ENCODE results near the gene USB1.

The USB1 gene

DNA sequence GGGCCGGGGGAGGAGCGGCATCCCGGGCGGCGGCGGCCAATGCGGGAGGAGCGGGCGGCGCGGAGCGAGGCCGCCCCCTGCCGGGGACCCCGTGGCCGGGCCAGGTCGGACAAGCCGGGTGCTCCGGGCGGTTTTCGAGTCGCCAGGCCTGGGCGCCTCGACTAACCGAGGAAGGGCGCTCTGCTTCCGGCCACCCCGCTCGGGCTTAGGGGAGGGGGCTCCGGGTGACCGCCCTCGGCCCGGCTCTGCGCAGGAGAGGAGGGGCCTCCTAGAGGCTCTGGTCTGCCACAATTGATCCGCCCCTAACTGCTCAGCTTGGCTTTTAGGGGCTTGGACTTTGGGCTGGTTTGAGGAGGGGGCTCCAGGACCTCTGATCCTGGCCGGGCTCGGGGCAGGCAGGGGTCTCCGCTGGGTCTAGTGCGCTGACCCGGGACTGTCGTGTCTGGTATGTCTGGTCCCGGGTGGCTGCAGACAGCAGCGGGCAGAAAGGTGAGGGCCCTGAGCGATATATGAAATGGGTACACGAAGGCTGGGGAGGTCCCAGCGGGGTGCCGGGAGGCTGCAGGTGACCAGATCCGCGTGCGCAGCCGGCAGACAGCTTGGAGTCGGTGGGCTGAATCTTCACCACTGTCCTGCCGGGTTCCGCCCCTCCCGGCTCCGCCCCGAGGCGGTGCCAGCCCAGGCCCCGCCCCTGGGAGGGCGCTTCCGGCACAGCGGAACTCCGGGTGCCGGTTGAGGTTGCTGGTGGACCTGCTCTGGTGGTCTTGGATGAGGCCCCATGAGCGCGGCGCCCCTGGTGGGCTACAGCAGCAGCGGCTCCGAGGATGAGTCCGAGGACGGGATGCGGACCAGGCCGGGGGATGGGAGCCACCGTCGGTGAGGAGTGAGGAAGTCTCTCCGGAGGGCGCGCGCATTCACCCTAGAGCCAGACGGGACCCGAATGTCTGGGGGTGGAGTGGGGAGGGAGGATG lies at the start of gene USB1:
Gene USB1 (plus strand): TSS at position 702 of the 971 bp plus-strand sequence. CDS start 77 bp downstream, at position 779.
- in situ Hi-C loops (cut with MboI; ENCODE audit: low sequenced_read_pairs) = loop anchor here (10.0 kb wide), 1 partner anchor 106 kb away; no protein-coding TSS in a partner anchor

GRCh38 chr16:57952909-57953308 lies 48.3 kb upstream of the USB1 start:
- in situ Hi-C loops (cut with MboI; ENCODE audit: low sequenced_read_pairs) = no loop called here

- in situ Hi-C loops (cut with MboI; ENCODE audit: low sequenced_read_pairs) = no loop called here
Measured at GRCh38 chr16:57953857-57954256, 47.4 kb upstream of the USB1 start.

- in situ Hi-C loops (cut with MboI; ENCODE audit: low sequenced_read_pairs) = no loop called here
Measured at GRCh38 chr16:57955572-57956188, 45.5 kb upstream of the USB1 start.

DNA sequence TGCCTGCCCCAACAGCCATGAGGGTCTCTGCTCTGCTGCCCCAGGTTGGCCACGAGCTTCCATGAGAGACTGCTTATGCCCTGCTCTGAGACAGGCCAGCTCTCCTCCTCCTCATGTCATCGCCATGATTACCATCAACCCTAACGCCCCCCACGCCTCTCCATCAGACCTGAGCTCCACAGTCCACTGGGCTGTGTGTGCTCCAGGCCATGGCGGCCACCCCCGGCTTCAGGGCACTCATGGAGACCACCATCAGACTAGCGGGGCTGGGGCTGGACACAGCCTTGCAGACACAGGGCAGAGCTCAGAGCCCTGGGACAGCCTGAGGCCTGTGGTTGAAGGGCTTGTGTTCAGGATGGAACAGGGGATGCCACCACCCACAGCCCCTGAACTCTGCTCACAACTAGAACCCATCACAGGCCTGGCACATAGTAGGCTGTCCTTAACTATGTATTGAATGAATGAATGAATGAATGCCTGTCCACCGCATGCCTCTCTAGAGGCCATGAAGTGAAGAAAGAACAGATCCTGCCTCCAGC lies 44.9 kb upstream of the USB1 start:
- in situ Hi-C loops (cut with MboI; ENCODE audit: low sequenced_read_pairs) = no loop called here

GRCh38 chr16:57956924-57957672 lies 44.1 kb upstream of the USB1 start:
- in situ Hi-C loops (cut with MboI; ENCODE audit: low sequenced_read_pairs) = no loop called here

- in situ Hi-C loops (cut with MboI; ENCODE audit: low sequenced_read_pairs) = no loop called here
Measured at GRCh38 chr16:57957673-57958392, 43.4 kb upstream of the USB1 start.

DNA sequence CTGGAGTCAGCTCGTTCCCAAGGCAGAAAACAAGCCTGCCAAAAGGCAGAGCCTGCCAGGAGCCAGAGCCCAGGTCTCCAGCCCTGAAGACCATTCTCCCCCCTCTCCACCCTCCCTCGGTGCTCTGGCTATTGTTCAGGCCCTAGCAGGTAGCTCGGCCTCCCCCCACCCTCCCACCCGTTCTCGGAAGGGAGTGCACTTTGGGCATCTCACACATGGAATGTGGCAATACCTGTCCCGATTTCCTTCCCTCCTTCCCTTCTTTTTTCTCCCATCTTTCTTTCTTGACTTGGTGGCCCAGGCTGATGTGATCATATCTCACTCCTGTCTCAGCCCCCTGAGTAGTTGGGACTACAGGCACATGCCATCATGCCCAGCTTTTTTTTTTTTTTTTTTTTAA lies 42.7 kb upstream of the USB1 start:
- in situ Hi-C loops (cut with MboI; ENCODE audit: low sequenced_read_pairs) = no loop called here

DNA sequence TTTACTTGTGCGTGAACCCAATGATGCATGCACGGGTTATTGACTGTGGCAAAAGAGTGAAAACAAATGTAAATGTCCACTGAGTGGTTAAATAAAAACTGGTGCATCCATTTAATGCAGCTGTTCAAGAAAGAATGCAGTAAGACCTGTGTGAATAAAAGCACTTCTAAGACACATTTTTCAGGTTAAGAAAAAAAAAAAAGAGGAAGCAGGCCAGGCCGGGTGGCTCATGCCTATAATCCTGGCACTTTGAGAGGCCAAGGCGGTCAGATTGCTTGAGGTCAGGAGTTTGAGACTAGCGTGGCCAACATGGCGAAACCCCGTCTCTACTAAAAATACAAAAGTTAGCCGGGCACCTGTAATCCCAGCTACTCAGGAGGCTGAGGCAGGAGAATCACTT lies 42.1 kb upstream of the USB1 start:
- in situ Hi-C loops (cut with MboI; ENCODE audit: low sequenced_read_pairs) = no loop called here

DNA sequence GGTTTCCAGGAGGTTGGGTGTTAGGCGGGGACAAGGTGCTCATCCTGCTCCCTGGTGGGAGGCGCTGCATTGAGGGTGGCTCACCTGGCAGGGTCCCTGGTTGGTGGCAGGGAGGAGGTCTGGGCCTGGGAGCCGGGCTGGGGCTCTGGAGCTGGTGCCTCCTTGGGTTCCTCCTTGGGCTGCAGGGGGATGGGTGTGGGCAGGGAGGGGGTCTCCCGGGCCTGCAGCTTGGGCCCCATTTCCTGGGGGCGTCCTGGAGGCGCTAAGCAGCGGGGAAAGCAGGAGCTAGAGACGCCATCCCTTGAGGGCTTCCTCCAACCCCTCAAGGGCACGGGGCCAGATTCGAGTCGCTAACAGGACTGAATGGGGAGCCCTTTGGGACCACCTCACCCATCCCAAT lies 41.4 kb upstream of the USB1 start:
- in situ Hi-C loops (cut with MboI; ENCODE audit: low sequenced_read_pairs) = no loop called here

DNA sequence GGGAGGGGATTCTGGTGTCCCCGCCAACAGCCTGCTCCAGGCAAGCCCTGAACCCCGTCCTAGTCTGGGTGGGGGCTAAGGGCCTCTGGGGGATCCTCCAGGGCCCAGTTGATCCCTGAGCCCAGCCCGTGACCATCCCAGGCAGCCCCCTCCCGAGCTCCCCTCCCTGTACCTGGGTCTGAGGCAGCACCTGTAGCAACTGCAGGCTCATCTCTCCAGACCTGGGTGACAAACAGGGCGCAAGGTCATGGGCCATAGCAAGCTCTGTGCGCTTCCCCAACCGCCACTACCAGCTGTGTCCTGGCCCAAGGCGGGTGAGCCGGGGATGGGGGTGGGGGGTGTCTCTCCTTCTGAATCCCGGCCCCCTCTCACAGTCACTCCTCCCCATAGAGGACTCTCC lies 40.9 kb upstream of the USB1 start:
- in situ Hi-C loops (cut with MboI; ENCODE audit: low sequenced_read_pairs) = no loop called here

GRCh38 chr16:57960826-57961472 lies 40.3 kb upstream of the USB1 start:
- in situ Hi-C loops (cut with MboI; ENCODE audit: low sequenced_read_pairs) = no loop called here

DNA sequence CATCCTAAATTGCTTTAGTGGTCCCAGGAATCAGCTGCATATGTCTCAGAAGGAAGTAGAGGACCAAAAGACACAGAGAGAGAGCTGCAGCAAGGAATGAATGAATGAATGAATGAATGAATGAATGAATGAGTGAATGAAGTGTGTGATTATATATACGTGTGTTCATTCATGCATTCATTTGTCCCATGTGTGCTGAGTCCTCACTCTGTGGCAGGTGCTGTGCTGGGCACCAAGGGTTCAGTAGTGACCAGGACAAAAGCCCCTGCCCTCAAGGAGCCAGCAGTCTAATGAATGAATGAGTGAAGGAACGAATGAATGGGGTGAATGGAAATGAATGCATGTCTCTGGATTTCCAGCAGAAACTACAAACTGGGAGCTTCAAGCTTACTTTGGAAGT lies 39.7 kb upstream of the USB1 start:
- in situ Hi-C loops (cut with MboI; ENCODE audit: low sequenced_read_pairs) = no loop called here

DNA sequence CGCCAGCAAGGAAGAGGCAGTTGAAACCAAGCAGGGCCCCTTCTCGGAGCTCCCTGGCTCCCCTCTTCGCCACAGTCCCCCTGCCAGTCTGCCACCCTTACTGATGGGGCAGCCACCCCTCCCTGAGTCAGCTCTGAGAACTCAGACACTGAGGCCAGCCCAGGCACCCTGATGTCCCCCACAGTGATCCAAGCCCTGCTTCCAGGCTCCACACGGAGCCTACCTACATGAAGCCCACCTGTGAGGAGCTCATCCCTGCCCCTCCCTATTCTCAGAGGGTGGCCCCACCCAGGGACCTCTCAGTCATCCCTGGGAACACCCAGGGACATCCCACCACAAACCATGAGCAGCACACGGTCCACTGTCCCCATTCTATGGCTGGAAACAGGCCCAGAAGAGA lies 39.2 kb upstream of the USB1 start:
- in situ Hi-C loops (cut with MboI; ENCODE audit: low sequenced_read_pairs) = no loop called here

- in situ Hi-C loops (cut with MboI; ENCODE audit: low sequenced_read_pairs) = no loop called here
Measured at GRCh38 chr16:57962756-57963155, 38.5 kb upstream of the USB1 start.

- in situ Hi-C loops (cut with MboI; ENCODE audit: low sequenced_read_pairs) = no loop called here
Measured at GRCh38 chr16:57964157-57964700, 37.0 kb upstream of the USB1 start.

GRCh38 chr16:57966204-57966771 lies 34.9 kb upstream of the USB1 start:
- in situ Hi-C loops (cut with MboI; ENCODE audit: low sequenced_read_pairs) = no loop called here

DNA sequence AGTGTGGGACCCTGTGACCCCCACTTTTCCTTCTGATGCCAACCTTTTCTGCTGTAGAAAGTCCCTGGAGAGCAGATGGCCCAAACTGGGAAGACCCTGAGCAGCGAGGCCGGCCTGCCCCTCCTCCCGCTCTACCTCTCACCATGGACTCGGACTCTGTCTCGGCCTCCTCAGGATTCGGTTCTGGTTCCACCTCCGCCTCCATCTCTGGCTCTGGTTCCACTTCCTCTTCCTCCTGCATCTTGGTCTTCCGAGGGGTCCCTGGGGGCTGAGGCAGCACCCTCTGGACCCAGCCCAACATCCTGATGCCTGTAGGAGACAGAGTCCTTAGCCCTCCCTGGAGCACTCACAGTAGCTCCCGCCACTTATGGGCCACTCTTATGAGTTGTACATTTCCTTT lies 34.2 kb upstream of the USB1 start:
- in situ Hi-C loops (cut with MboI; ENCODE audit: low sequenced_read_pairs) = no loop called here

DNA sequence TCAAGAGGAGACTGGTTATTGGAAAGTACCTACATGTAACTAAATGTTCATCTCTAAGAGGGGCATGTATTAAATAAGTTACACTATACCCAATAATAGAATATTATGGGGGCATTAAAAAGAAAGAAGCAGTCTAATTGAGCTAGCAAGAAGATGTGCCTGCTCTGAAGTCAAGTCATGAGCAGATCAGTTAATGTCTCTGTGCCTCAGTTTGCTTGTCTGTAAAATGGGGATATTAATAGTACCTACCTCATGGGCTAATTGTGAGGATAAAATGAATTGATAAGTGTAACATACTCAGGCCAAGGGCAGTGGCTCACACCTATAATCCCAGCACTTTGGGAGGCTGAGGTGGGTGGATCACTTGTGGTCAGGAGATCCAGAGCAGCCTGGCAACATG lies 33.3 kb upstream of the USB1 start:
- in situ Hi-C loops (cut with MboI; ENCODE audit: low sequenced_read_pairs) = no loop called here
